ENCODE measurements around the gene ABCA4. TPM values are rescaled to one million over a fixed set of nuclear protein-coding genes. Genes with fewer than 3 reads are reported as not detected.

The ABCA4 gene
- polyA plus RNA-seq, 1 experiment: 0.25 TPM

DNA sequence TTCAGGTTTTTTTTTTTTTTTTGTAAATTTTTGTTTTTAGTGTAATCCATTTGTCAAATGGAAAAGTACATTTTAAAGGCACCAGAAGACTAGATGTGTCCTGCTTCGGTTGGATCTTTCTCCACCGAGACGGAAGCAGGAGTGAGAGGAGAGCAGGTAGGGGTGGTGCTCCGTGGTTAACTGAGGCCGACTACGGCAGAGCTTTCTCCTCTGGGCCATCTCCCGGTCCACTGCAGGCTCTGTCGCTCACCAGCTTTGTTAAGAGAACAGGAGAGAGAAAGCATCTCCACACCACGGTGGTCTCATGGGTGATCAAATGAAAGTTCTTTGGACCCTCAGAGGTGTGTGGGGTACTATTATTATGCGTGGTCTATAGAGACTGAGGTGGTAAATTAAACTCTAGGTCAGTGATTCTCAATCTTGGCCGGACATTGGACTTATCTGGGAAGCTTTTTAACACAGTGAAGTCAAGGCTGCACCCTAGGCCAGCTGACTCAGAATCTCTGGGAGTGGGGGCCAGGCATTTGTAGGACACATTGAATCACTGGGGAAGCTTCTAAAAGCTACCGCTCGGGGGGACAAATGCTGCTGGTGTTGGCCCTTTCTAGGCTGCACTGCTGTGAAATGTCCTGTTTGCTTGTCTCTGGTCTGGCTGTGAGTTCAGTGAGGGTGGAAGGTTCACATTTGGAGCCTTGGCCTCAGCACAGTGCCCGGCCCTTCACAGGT lies 25.0 kb downstream of the ABCA4 start:
- no peak for DNase-seq (ENCODE audit: low read depth)
- H3K4me3 ChIP-seq (ENCODE audit: low read depth, low read length): no peak overlapping the region
- H3K36me3 ChIP-seq (ENCODE audit: control insufficient read depth, insufficient read depth, low read length): no peaks in the 10 kb centered on the region
- CTCF ChIA-PET: interaction anchor here (0.7 to 1.9 kb wide), 7 partner anchors 18 to 239 kb away, joined by 3 to 4 read pairs (median 3); no protein-coding TSS in a partner anchor
- POLR2A ChIA-PET: no interaction called here
- no peaks in the 10 kb centered on the region for H3K27me3 ChIP-seq (ENCODE audit: control insufficient read depth, insufficient read depth, low read length)
- TF ChIP-seq CTCF (IDR thresholded peaks at IDR 0.05; ENCODE audit: insufficient read depth, low read depth, low read length): no peak

DNA sequence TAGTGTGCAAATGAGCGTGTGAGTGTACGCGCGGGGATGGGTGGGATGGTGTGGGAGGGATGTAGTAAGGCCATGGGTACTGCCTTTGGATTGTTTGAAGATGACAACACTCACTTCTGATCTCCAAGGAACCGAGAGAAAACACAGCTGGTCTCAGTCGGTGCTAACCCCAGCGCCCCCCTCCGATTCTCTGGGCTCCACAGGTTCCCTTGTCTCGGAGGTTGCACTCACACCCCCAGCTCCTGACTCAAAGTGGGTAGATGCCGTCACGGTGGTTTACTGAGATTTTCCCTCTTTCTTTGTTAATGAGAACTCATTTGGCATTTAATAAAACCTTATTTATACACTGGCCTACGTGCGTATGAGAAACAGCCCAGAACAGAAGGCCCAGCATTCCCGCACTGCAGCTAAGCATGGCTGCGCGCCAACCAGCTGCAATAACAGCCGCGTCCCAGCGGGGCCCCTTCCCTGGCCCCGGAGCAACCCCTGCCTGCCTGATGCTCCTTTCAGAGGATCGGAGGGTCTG lies 25.8 kb downstream of the ABCA4 start:
- CTCF ChIA-PET: interaction anchor here (0.7 to 1.9 kb wide), 7 partner anchors 10 to 239 kb away, joined by 3 to 6 read pairs (median 4); no protein-coding TSS in a partner anchor
- peak; percentile 70 for DNase-seq (ENCODE audit: low read depth)
- Histone ChIP-seq H3K4me3 (ENCODE audit: low read depth, low read length) (no peak overlapping the region), H3K36me3 (ENCODE audit: control insufficient read depth, insufficient read depth, low read length) (no peaks in the 10 kb centered on the region), H3K27me3 (ENCODE audit: control insufficient read depth, insufficient read depth, low read length) (no peaks in the 10 kb centered on the region)
- POLR2A ChIA-PET: interaction anchor here (0.5 kb wide), 1 partner anchor 604 kb away, joined by 4 read pairs; no protein-coding TSS in a partner anchor
- TF ChIP-seq CTCF (IDR thresholded peaks at IDR 0.05; ENCODE audit: insufficient read depth, low read depth, low read length): no peak

GRCh38 chr1:94094469-94095111 lies 26.4 kb downstream of the ABCA4 start:
- POLR2A ChIA-PET: interaction anchor here (0.5 to 0.7 kb wide), 2 partner anchors 172 to 604 kb away, joined by 4 to 12 read pairs; no protein-coding TSS in a partner anchor
- DNase-seq (ENCODE audit: low read depth): no peak

DNA sequence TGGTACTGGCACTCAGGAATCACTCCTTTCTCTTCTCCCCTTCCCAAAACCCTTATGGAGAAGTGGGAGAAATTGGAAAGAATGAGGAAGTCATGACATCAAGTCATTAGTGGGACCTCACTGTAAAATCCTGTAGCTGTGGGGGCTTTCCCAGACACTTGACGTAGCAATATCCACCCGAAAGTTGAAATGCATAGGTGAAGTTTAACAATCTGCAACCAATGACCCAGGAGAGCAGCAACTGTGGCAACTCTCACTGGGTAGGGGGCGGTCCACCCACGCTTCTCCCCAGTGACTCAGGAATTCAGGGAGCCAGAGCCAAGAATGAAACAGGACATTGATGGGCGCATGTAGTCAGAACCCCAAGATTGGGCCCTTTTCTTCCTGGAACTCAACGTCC lies 27.0 kb downstream of the ABCA4 start:
- H3K4me3 ChIP-seq (ENCODE audit: low read depth, low read length): no peak overlapping the region
- ChIA-PET POLR2A (interaction anchor here (0.7 kb wide), 1 partner anchor 173 kb away, joined by 12 read pairs; no protein-coding TSS in a partner anchor), CTCF (interaction anchor here (0.7 to 1.9 kb wide), 3 partner anchors 9 to 86 kb away, joined by 3 to 6 read pairs (median 5); no protein-coding TSS in a partner anchor)
- no peaks in the 10 kb centered on the region for H3K27me3 ChIP-seq (ENCODE audit: control insufficient read depth, insufficient read depth, low read length)
- DNase-seq (ENCODE audit: low read depth): no peak
- no peaks in the 10 kb centered on the region for H3K36me3 ChIP-seq (ENCODE audit: control insufficient read depth, insufficient read depth, low read length)
- TF ChIP-seq CTCF (IDR thresholded peaks at IDR 0.05; ENCODE audit: insufficient read depth, low read depth, low read length): no peak

More at GRCh38 chr1:94094469-94095111, 26.4 kb downstream of the ABCA4 start:
- CTCF ChIA-PET: interaction anchor here (0.7 to 1.9 kb wide), 6 partner anchors 10 to 240 kb away, joined by 3 to 6 read pairs (median 4); no protein-coding TSS in a partner anchor
- Histone ChIP-seq H3K4me3 (ENCODE audit: low read depth, low read length) (no peak overlapping the region), H3K36me3 (ENCODE audit: control insufficient read depth, insufficient read depth, low read length) (no peaks in the 10 kb centered on the region), H3K27me3 (ENCODE audit: control insufficient read depth, insufficient read depth, low read length) (no peaks in the 10 kb centered on the region)
- TF ChIP-seq CTCF (IDR thresholded peaks at IDR 0.05; ENCODE audit: insufficient read depth, low read depth, low read length): no peak

DNA sequence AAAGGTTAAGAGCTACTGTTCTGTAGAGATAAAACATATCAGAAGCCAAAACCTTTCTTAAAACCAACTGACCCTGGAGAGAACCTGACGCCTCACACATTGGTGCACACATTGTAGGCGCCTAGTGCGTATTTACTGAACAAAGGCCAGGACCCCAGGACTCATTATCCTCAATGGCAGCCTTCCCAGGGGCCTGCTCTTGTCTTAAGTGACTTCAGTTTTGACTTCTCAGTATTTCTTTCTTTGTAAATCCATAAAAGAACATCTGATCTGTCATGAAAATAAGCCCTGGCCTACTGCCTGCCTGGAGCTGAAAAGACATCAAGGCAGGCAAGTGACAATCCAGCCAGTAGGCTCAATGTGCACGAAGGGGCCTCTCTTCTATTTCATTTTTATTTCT lies 27.6 kb downstream of the ABCA4 start:
- POLR2A ChIA-PET: no interaction called here
- H3K36me3 ChIP-seq (ENCODE audit: control insufficient read depth, insufficient read depth, low read length): no peaks in the 10 kb centered on the region
- no peaks in the 10 kb centered on the region for H3K27me3 ChIP-seq (ENCODE audit: control insufficient read depth, insufficient read depth, low read length)
- CTCF ChIA-PET: interaction anchor here (1.0 to 1.9 kb wide), 2 partner anchors 8 to 242 kb away, joined by 4 to 5 read pairs; no protein-coding TSS in a partner anchor
- no peak for TF ChIP-seq CTCF (IDR thresholded peaks at IDR 0.05; ENCODE audit: insufficient read depth, low read depth, low read length)
- H3K4me3 ChIP-seq (ENCODE audit: low read depth, low read length): no peak overlapping the region
- DNase-seq (ENCODE audit: low read depth): no peak
